Measurements from ENCODE around the gene ORAI2.
"Not testable (repeated sequence)": the region's sequence is repeated elsewhere in the genome, so short reads cannot be mapped to it uniquely, and the experiment has no call there.

ORAI2 gene

DNA sequence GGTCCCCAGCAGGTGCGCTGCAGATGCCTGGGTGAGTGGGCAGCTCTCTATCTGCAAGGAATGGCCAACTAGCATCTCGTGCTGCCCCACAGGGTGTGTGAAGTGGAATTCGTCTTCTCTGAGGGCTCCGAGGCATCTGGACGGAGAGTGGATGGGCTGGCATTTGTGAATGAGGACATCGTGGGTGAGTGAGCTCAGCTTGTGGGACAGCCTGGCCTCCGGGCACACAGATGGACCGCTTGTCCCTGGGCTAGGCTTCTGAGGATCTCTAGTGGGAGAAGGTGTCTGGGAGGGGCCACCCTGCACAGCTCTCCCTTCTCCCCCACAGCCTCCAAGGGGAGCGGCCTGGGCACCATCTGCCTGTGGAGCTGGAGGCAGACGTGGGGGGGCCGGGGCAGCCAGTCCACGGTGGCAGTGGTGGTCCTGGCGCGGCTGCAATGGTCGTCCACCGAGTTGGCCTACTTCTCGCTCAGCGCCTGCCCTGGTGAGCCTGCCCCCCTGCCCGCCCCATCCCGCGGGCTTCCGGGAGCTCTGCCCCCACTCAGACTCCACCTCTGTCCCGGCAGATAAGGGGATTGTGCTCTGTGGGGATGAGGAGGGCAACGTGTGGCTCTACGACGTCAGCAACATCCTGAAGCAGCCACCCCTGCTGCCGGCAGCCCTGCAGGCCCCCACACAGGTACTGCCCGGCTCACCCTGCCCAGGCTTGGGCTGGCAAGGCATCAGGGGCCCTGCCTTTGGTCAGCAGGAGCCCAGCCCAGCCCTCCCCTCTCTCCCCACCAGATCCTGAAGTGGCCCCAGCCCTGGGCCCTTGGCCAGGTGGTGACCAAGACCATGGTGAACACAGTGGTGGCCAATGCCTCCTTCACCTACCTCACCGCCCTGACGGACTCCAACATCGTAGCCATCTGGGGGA, 39.0 kb downstream of the ORAI2 start:
- peak; percentile 22 for DNase-seq

DNA sequence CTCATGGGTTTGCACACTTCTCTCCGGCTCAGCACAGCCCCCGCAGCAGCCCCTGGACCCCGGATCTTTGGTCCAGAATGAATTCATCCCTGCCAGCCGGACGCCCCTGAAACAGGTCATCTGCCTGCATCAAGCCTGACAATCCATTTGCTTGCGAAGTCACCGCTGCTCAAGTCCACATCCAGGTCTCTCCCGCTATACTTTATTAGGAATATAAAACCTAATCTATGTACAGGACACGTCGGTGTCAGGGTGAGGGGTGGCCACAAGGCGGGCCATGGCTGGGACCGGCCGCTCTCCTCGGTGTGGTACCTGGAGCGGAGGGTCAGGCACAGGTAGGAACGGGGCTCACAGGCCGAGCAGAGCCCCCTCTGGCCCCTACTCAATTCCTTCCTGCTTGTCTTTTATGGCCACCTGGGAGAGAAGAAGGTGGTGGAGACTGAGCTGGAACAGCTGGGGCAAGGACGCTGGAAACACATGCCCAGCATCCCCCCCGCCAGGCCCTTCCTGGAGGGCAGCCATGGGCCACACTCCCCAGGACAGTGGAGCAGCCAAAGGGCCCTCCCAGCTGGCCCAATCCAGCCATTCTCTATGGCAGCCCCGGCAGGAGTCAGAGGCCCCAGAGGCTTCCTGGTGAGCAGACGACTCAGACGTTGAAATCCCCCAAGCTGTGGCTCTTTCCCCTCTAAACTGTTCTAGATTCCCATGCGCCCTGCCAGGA, 40.1 kb downstream of the ORAI2 start:
- peak; percentile 20 for DNase-seq

- not testable (repeated sequence) for DNase-seq
Measured at GRCh38 chr7:102474116-102474515, 40.7 kb downstream of the ORAI2 start.

DNA sequence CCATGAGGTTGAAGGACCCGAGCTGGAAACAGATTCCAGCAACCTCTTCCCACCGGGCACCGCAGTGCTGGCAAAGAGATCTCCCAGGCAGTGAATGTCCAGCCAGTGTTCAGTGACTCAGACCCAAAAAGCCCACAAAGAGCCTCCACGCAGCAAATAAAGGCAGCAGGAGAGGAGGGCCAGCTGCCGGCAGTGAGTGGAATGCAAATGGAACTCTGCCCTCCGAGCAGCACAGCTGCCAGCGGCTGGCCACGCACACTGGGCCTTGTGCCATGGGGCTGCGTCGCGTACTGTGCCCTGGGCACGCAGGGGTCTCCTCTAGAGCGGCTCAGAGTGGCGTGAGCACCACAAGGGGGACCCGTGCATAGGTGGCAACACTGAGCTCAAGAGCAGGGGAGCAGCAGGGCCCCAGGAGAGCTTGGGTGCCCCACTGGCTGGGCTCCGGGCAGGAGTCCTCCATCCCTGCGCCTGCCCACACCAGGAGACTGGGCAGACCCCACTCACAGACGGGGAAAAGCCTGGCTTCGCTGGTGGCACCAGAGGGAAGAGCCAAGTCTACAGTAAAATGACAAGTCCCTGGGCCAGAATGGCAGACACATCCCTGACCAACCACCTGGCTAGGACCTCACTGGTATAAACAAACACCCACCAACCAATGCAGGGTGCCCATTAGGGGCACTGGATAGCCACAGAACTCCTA, 41.5 kb downstream of the ORAI2 start:
- not testable (repeated sequence) for DNase-seq

DNA sequence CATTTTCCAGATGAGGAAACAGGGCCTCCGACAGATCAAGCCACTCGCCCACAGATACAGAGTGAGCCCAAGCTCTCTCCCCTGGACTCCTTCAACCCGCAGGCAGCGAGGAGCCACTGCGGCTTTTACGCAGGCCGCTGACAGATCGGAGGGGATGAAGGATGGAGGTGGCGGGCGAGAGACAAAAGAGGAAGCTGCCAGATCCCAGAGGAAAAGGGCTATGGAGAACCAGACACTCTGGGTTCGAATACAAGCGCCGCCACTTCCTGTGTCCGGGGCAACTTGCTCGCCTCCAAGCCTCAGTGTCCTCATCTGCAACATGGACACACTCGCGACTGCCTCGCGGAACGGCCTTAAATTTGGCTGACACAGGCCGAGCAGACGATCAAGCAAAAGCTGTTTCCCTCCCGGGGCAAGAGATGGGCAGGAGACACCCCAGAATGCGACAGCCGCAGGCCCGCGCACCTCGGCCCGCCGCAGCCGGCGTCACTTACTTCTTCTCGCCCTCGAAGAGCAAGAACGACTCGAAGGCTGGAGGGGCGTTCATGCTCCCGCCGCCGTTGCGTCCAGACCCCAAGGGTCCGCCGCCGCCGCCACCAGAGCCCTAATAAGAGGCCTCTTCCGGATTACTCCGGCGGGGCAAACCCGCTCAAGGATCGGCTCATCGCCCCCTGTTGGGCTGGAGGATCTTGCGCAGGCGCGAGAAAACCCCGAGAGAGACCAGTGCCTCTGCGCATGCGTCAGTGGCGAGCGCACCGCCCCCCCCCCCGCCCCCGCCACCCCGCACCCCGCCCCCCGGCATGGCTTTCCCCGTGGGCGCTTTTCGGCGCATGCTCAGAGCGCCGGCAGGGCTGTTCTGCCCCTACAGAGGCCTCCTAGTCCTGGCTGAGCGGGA, 45.2 kb downstream of the ORAI2 start, which contains the start of gene POLR2J:
TSS of gene POLR2J (minus strand) at position 609 of the 895 bp plus-strand sequence. CDS start at position 547, 62 bp downstream.
- DNase-seq = peak; percentile 92

DNA sequence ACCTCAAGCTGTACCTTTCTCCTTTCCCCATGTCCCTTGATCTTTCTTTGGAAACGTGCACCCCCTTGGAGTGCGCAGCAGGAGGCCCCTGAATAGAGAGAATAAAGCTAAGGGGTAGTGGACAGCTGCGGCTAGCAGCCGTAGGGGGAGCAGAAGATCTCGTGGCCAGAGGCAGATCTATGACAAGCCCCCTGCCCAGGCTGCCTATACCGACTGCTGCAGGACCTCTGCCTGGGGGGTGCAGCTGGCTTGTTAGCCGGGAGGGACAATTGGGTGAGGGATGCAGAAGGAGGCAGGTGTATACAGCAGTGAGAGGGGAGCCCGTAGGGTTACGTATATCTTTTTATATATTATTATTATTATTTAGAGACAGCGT, 45.8 kb downstream of the ORAI2 start:
- DNase-seq = not testable (repeated sequence)

DNA sequence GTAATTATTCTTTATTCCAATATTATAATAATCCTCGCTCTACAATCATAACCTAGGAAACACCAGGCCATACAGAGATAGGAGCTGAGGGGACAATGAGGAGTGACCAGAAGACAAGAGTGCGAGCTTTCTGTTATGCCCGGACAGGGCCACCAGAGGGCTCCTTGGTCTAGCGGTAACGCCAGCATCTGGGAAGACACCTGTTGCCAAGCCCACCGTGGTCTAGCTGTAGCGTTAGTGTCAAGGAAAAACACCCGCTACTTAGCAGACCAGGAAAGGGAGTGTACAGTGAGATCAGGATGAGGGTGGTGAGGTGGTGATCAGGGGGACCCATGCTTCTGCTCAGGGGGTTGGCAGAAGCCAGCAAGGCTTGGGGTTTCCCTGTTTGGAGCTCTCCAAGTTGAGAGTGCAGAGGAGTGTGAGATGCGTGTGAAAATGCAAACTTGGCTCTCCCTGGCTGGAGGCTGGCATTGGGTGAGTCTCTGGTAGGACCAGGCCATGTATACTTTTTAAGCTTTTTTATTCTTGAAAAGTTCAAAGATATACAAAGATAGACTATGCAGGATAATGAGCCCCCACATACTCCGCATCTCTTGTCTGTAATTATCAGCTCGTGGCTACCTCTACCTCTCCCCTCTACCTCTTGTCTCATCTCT, 46.7 kb downstream of the ORAI2 start:
- peak; percentile 61 for DNase-seq

DNA sequence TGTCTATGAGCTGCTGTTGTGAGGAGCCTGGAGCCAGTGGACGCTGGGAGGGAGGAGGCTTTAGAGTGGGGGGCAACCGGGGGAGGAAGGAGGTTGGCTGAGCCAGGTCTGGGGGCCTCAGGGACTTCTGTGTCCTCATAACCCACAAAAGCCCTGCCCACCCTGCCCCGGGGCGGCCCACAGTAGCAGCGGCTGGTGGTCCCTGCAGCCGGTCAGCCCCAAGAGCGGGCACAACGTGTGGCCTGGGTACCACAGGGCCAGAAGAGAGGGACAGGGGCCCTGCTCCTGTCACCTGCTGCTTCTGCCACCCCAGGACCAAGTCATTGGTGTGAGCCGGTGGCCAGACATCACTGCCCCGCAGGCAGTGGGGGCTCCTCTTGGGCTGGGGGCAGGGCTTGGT, 48.6 kb downstream of the ORAI2 start:
- not testable (repeated sequence) for DNase-seq

GRCh38 chr7:102484317-102484716, 50.9 kb downstream of the ORAI2 start:
- DNase-seq = not testable (repeated sequence)

- peak; percentile 89 for DNase-seq
Measured at GRCh38 chr7:102490529-102491075, 57.2 kb downstream of the ORAI2 start.

DNA sequence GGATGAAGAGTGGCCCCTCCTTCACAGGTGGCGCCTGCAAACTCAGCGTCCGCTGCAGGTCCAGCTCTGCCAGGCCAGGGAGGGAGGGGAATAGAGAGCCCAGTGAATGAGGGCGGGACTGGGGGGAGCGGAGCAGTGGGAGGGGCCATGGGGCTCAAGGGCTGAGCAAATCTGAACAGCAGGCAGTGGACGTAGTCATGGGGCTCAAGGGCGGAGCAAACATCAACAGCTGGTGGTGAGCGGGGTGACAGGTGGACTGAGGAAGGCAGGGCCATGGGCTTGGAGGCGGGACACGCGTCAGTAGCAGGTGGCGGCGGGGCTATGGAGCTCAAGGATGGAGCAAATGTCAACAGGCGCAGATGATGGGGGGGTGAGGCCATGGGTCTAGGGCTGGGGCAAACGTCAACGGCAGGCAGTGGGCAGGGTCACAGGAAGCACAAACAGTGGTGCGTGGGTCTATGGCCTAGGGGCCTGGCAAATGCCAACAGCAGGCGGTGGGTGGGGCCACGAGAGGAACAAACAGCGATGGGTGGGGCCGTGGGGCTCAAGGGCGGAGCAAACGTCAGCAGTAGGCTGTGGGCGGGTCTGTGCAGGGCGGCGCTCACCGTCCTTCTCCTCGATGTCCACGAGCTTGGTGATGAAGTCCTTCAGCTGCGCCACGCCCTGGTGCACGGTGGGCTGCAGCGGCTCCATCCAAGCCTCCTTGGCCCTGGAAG, 60.0 kb downstream of the ORAI2 start:
- DNase-seq = not testable (repeated sequence)

DNA sequence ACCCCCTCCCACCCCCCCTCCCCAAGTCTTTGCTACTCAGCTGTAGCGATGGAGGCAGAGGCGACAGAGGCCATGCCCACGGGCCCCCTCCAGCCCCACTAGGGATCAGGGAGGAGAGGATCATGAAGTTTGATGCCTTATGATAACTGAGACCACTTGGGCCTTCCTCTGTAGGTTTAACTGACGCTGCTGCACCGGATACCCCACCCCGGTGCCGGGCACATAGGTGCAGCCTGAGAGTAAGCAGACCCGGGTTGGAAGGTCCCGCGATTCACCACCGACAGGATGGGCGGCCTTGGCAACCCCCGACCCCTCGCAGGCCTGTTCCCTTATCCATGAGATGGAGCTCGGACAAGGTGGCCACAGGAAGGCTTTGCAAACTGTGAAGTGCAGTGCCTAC, 60.7 kb downstream of the ORAI2 start:
- DNase-seq = not testable (repeated sequence)

DNA sequence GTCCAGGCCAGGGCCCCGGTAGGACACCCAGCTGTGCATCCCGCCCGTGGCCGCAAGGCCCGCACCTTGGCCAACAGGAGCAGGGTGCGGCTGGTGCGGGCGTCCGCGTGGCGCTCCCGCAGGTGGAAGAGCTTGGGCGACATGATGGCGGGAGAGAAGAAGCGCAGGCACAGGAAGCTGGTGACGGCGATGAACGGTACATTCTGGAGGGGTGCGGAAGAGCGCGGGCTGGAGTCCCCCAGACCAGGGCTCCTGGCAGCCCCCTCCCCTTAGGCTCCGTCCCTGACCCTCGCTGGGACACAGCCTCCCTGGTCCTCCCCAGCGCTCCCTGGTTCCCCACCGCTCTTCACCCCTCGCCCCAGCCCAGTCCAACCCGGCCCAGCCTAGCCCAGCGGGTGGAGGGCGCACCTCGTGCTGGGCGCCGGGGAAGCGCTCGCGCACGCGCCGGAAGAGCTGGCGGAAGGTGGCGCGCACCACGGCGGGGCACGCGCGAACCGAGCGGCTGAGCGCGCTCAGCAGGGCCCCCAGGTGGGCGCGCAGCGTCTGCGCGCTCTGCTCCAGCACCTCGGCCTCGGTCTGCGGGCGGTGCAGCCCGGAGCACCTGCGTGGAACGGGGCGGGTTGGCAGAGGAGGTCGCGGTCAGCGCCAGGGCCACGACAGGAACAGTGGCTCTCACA, 61.2 kb downstream of the ORAI2 start:
- not testable (repeated sequence) for DNase-seq

DNA sequence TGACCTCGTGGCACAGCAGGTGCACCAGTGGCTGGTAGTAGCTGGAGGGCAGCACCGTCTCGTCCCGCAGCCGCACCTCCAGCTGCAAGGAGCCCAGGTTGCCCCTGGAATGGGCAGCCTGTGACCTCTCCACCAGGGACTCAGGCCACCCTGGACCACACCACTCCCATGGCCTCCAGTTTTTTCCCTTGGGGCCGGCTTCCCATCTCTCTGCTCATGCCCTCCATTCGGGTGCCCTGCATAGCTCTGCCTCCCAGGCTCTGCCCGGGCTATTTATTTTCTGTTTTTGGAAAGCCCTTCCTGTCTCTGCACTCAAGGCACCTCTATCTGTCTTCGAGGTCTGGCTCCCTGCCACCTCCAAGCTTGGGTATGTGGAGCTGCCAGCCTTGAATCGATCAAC, 63.5 kb downstream of the ORAI2 start:
- DNase-seq = not testable (repeated sequence)

DNA sequence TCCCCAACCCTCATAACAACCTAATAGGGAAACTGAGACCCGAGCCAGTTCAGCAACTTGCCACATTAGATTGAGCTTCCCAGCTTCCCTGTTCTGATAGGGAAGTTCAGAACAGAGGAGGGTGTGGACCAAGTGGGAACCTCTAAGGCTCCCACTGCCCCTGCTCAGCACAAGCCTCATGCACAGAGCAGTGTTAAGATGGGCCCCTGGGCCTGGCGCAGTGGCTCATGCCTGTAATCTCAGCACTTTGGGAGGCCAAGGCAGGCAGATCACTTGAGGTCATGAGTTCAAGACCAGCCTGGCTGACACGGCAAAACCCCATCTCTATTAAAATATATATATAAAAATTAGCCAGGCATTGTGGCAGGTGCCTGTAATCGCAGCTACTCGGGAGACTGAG, 63.9 kb downstream of the ORAI2 start:
- DNase-seq = not testable (repeated sequence)

GRCh38 chr7:102498321-102498720, 64.9 kb downstream of the ORAI2 start:
- not testable (repeated sequence) for DNase-seq

GRCh38 chr7:102503141-102503540, 69.8 kb downstream of the ORAI2 start:
- not testable (repeated sequence) for DNase-seq

DNA sequence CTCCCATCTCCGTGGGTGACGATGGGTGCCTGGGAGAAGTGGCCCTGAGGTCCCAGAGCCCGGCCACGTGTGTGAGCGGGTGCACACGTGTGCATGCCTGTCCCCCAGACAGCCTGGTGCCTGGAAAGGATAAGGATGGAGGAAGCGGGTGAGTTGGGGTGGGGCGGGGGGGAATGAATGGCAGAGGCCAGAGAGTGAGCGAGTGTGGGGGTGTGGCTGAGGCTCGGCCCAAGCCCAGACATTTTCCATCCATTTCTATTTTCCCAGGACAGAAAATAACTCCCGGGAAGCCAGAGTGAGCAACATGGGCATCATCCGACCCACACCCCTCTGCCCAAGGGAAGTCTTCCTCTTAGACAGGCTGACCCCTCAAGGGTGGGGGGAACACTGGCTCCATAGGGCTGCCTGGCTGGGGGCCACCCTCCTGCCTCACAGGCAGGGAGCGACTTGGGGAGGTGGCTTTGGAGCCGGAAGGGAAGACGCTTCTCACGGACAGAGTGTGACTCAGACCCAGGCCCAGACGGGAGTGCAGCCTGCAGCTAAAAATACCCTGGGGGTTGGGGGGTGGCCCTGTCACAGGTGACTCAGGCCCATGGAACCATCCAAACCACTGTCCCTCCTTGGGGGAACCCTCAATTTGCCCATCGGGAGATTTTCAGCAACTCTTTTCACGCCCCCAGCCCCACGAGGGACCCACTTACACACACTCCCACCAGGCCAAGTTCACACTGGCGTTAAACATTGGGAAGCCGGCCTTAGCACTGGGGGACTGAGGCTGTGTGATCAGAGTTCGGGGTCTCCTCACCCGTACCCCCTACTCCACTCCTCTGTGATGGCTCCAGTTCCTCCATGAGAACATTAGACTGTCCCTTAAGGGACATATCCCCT, 72.2 kb downstream of the ORAI2 start:
- DNase-seq = not testable (repeated sequence)
